CD4-positive, alpha-beta T cell treated with Interleukin-17A for 4 hours (primary cell): ENCODE data around the gene TIGD6.

ENCODE experiments used
- DNase-seq: peaks from one replicate; pipeline ENCODE4 v3.0.0-alpha.2; 2020; ENCODE audit warnings: mixed read lengths

Gene TIGD6

GRCh38 chr5:150015415-150015814, 15.0 kb upstream of the TIGD6 start:
- no peak for DNase-seq

- DNase-seq, result no peak
These were observed 14.0 kb upstream of the TIGD6 start for GRCh38 chr5:150014456-150014855.

DNA sequence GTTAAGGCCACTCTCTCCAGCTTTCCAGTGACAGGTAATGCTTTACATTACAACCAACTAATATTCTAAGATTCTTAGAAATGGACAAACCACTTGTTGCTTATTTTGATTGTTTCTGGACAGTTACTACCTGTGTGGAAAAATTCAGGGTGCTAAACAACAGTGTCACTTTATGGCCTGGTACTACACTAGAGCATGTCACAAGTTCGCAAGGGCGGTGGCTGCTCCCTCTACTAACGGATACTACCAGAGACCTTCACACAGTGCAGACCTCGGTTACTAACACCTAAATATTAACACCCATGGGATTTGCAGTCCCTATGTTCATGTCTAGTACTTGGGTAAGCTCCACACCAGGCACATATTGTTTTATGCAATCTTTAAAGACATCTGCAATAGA, 13.5 kb upstream of the TIGD6 start:
- no peak for DNase-seq

DNA sequence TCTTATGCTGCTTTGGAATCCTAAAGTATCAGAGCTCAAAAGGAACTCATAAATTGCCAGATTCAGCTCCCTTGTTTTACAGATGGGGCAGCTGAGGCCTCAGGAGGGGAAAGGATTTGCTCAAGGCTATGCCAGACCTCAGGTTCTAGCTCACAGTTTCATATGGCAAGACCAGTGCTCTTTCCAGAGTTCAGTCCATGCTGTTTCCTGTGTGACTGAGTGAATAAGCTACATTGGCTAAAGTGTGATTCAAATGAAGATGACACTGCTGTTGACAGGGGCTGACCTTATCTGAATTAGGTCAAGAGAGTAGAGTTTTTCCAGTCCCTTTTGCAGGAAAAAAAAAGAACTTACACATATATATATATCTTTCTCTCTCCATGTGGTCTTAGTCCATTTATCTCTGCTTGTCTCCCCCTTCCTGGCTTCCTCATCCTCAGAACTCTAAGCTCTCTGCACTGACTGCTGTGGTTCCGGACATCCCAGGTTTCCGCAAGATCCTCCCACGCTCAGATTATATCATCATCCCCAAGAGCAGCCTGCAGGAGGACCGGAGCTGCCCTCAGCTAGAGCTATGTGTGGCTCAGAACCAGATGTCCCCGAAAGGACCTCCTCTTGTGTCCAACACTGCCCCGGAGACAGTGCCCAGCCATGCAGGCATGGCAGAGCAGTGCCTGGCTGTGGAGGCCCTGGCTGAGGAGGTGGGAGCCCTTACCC, 9.4 kb upstream of the TIGD6 start:
- DNase-seq, result no peak

GRCh38 chr5:150007050-150007449, 6.6 kb upstream of the TIGD6 start:
- no peak for DNase-seq

GRCh38 chr5:150006318-150006717, 5.9 kb upstream of the TIGD6 start:
- no peak for DNase-seq

- peak; percentile 64 for DNase-seq
These were observed 1.4 kb upstream of the TIGD6 start for GRCh38 chr5:150001660-150002486.

- DNase-seq, result peak; percentile 52
These were observed 671 bp upstream of the TIGD6 start for GRCh38 chr5:150000990-150001659.

- DNase-seq, result no peak
These were observed 593 bp downstream of the TIGD6 start for GRCh38 chr5:149999866-150000255.

DNA sequence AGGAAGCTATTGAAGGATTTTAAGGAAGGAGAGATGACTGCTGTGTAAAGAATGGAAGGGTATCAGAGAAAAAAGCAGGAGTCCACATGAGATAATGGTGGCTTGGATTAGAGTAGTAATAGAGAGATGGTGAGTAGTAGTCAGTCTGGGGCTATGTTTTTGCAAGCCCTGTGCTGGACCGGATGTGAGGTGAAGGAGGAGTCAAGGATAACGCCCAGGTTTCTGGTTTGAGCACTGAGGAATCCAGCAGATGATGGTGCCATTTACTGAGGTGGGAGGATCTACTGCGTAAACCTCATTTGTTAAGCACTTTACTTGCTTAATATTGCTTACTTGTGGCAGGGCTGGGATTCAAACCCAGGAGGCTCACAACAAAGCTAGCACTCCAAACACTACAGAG, 1.1 kb downstream of the TIGD6 start:
- no peak for DNase-seq

DNA sequence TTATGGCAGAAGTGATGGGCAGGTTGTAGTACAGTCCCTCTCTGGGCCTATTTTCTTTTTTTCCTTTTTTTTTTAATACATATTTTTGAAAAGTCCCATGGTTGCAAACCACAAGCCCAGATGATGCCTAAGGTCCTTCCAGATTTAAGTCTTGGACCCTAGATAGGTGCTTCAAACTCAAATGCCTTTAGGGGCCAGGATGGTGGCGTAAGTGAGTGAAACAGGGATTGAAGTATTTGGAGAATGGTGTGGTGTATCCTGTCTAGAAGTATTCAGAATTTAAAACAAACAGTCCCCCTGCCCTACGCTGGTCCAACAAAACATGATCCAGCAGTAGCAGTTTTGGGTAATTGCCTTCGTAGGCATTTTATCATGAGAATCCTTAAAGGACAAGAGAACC, 2.2 kb downstream of the TIGD6 start:
- DNase-seq, result no peak

DNA sequence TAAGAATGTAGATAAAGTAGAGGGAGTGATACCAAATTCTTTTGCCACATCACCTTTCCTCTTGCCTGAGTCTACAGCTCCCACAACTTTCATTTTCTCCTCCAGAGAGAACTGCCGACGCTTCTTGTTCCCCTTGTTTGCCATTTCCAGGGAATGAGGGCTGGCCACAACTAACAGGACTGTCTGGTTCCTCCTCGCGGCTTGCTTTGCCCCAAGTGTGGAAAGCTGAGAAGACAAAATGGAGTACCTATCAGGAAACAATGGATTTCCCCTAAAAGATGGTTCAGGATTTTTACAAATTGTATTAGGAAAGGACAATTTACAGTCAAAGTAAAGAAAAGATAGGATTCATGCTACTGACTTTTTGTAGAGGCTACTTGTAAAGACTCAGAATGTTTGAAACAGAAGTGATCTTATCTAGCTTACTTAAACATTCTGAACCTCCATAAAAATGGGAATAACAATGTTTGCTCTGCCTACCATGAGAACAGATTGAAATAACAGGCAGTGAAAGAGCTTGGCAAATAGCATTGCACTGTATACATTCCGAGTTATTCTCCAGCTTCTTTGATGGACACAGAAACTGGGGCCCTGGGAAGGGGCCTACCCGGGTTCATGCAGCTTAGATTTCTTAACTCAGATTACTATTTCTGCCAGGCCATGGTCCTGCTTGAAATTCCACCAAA, 4.1 kb downstream of the TIGD6 start:
- DNase-seq, result no peak

DNA sequence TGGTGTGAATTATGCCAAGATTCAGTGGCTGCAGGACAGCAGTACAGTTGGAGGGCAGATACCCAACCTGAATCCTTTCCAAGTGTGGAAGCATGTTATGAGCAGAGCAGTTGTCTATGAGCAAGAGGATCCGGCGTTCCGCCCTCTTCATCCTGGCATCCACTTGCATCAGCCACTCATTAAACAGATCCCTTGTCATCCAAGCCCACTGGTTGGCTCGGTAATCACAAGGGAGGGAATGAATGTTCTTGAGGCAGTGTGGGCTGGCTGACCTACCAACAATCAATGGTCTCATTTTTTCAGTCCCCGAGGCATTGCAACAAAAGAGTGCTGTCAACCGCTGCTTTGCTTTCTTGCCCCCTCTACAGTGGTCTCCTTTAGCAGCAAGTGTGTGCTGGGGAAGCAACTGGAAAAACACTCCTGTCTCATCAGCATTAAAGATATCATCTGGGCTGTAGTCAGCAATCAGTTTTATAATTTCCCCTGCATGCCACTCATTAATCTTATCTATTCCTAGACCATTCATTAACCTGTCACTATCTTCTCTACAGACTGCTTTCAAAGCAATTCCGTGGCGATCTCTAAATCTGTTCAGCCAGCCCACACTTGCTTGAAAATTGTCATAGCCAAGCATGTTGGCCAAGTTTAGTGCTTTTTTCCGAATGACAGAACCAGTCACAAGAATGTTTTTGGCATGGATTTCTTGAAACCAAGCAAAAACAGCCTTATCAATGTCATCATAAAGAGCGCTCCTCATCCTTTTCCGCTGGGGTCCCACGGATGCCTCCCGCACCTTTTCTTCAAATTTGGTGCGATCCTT, 4.9 kb downstream of the TIGD6 start:
- DNase-seq, result no peak

GRCh38 chr5:149993471-149993870, 7.0 kb downstream of the TIGD6 start:
- DNase-seq, result no peak

GRCh38 chr5:149990518-149991376, 9.7 kb downstream of the TIGD6 start:
- DNase-seq, result peak; percentile 77

- DNase-seq, result no peak
These were observed 12.3 kb downstream of the TIGD6 start for GRCh38 chr5:149988126-149988525.

- no peak for DNase-seq
These were observed 17.9 kb downstream of the TIGD6 start for GRCh38 chr5:149982505-149982904.

GRCh38 chr5:149981206-149981605, 19.2 kb downstream of the TIGD6 start:
- DNase-seq, result no peak

GRCh38 chr5:149979896-149980295, 20.6 kb downstream of the TIGD6 start:
- no peak for DNase-seq

DNA sequence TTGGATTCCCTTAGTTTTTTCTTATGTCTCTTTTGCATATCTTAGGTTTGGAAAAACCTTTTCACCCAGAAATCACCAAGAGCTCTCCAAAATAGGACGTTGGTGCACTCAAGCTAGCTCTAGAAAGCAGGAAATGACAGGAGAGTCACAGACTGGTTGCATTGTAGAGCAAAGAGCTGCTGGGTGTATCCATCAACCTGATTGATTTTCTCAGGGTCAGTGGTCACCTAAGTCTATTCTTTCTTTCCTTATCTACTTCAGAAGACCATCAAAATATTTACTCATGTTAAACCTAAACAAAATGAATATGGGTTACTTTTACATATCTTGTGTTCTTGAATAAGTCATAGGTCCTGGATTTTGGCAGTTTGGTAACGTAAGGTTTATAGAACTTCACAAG, 25.0 kb downstream of the TIGD6 start:
- no peak for DNase-seq

- DNase-seq, result no peak
These were observed 31.1 kb downstream of the TIGD6 start for GRCh38 chr5:149969181-149969930.
